Neural cell (in vitro differentiated cells): Measurements from ENCODE around the gene MSI2. TPM values are rescaled to one million over a fixed set of nuclear protein-coding genes. Genes with fewer than 3 reads are reported as not detected.

Source experiments
- H2AFZ ChIP-seq: fragments of 200-600, 300-800 bp; sonication (generic), shearing (Covaris generic); 2 replicates; pipeline ENCODE4 v1.6.0; 2014; ENCODE audit warnings: low read depth, mild to moderate bottlenecking, antibody characterized with exemption, low read length, moderate library complexity
- H3F3A ChIP-seq: fragments of 200-600 bp; shearing (Covaris generic); 2 replicates; pipeline ENCODE4 v1.6.1; 2016; ENCODE audit warnings: mild to moderate bottlenecking, moderate library complexity, mixed read lengths, antibody characterized with exemption, low read length; ENCODE audit not compliant: insufficient read depth, poor library complexity, severe bottlenecking
- H3K27ac ChIP-seq: fragments of 200-600, 300-800 bp; sonication (generic), shearing (Covaris generic); 2 replicates; pipeline ENCODE4 v1.5.1; 2014; ENCODE audit warnings: mild to moderate bottlenecking, low read length, moderate library complexity
- H3K27me3 ChIP-seq: fragments of 300-800, 200-600 bp; sonication (generic), shearing (Covaris generic); 2 replicates; pipeline ENCODE4 v1.6.0; 2014; ENCODE audit warnings: mild to moderate bottlenecking, low read depth, low read length, moderate library complexity; ENCODE audit not compliant: insufficient read depth
- H3K36me3 ChIP-seq: fragments of 300-800, 200-600 bp; sonication (generic), shearing (Covaris generic); 2 replicates; pipeline ENCODE4 v1.5.1; 2014; ENCODE audit warnings: mild to moderate bottlenecking, antibody characterized with exemption, low read length, moderate library complexity; ENCODE audit not compliant: insufficient read depth
- H3K4me2 ChIP-seq: fragments of 300-800, 200-600 bp; sonication (generic), shearing (Covaris generic); 2 replicates; pipeline ENCODE4 v1.6.0; 2014; ENCODE audit warnings: mild to moderate bottlenecking, low read length
- H3K4me3 ChIP-seq: fragments of 300-800, 200-600 bp; sonication (generic), shearing (Covaris generic); 2 replicates; pipeline ENCODE4 v1.5.1; 2014; ENCODE audit warnings: mild to moderate bottlenecking, low read length, moderate library complexity
- H3K79me2 ChIP-seq: fragments of 200-600 bp; shearing (Covaris generic); replicated peaks from 2 replicates; pipeline ENCODE4 v1.6.0; 2014; ENCODE audit warnings: mild to moderate bottlenecking, low read length, moderate library complexity; ENCODE audit not compliant: insufficient read depth
- H3K9ac ChIP-seq: fragments of 300-800, 200-600 bp; sonication (generic), shearing (Covaris generic); 2 replicates; pipeline ENCODE4 v1.6.1; 2016; ENCODE audit warnings: mild to moderate bottlenecking, low read length, mixed read lengths
- H3K9me2 ChIP-seq: fragments of 200-600 bp; shearing (Covaris generic); 2 replicates; pipeline ENCODE4 v1.6.1; 2016; ENCODE audit warnings: mild to moderate bottlenecking, low read length, mixed read lengths; ENCODE audit not compliant: insufficient read depth
- H3K9me3 ChIP-seq: fragments of 200-600, 300-800 bp; sonication (generic), shearing (Covaris generic); 2 replicates; pipeline ENCODE4 v1.6.1; 2016; ENCODE audit warnings: mild to moderate bottlenecking, mixed run types, low read length, moderate library complexity, mixed read lengths
- H4K20me1 ChIP-seq: fragments of 200-600 bp; shearing (Covaris generic); 2 replicates; pipeline ENCODE4 v1.6.1; 2016; ENCODE audit warnings: mild to moderate bottlenecking, mixed run types; ENCODE audit not compliant: insufficient read depth
- EP300 ChIP-seq: fragments of 450-650 bp; conservative IDR thresholded peaks from 2 replicates; pipeline ENCODE4 v1.6.1; 2014; ENCODE audit warnings: antibody characterized with exemption, mild to moderate bottlenecking, moderate library complexity; ENCODE audit not compliant: poor library complexity, severe bottlenecking
- EZH2 ChIP-seq: fragments of 200-600, 300-800 bp; shearing (Covaris generic), sonication (generic); IDR thresholded peaks from 2 replicates; pipeline ENCODE4 v1.6.1; 2014; ENCODE audit warnings: antibody characterized with exemption, low read length, borderline replicate concordance, mild to moderate bottlenecking; ENCODE audit not compliant: insufficient read depth, poor library complexity, severe bottlenecking
- MXI1 ChIP-seq: fragments of 450-650 bp; conservative IDR thresholded peaks from 2 replicates; pipeline ENCODE4 v1.6.1; 2014; ENCODE audit warnings: antibody characterized with exemption, mild to moderate bottlenecking; ENCODE audit not compliant: poor library complexity, severe bottlenecking
- POLR2AphosphoS5 ChIP-seq: IDR thresholded peaks from 2 replicates; pipeline ENCODE4 v1.6.1; 2012
- RAD21 ChIP-seq: fragments of 450-650 bp; conservative IDR thresholded peaks from 2 replicates; pipeline ENCODE4 v1.6.1; 2014; ENCODE audit warnings: antibody characterized with exemption, mild to moderate bottlenecking, moderate library complexity
- REST ChIP-seq: IDR thresholded peaks from 2 replicates; pipeline ENCODE4 v1.6.1; 2012; ENCODE audit warnings: borderline replicate concordance
- SMC3 ChIP-seq: fragments of 450-650 bp; conservative IDR thresholded peaks from 2 replicates; pipeline ENCODE4 v1.6.1; 2014; ENCODE audit warnings: antibody characterized with exemption, mild to moderate bottlenecking, moderate library complexity; ENCODE audit not compliant: poor library complexity
- TAF1 ChIP-seq: IDR thresholded peaks from 2 replicates; pipeline ENCODE4 v1.6.1; 2012; ENCODE audit warnings: low read depth
- polyA plus RNA-seq: library from polyadenylated mRNA; depleted of rRNA; stranded (reverse); fragments of >200 nt; gene quantifications from 2 replicates; pipeline ENCODE4 v1.2.3, GENCODE V29; 2014
- TF ChIP-seq, protein P1 (sequence below): fragments of 450-650 bp; IDR thresholded peaks from 2 replicates; pipeline ENCODE4 v1.5.1; 2014; ENCODE audit warnings: antibody characterized with exemption, mild to moderate bottlenecking, moderate library complexity; ENCODE audit not compliant: poor library complexity, severe bottlenecking

The MSI2 gene
- polyA plus RNA-seq, 1 donor from 2014 or later: 61.4 TPM

GRCh38 chr17:57317079-57317478 lies 60.8 kb downstream of the MSI2 start:
- no peak overlapping the region for H3K27ac ChIP-seq
- no peaks in the 10 kb centered on the region for H3K36me3 ChIP-seq
- H2AFZ ChIP-seq: no peak overlapping the region
- H4K20me1 ChIP-seq: no peaks in the 10 kb centered on the region
- no peaks in the 10 kb centered on the region for H3F3A ChIP-seq
- no peaks in the 10 kb centered on the region for H3K9me3 ChIP-seq
- H3K27me3 ChIP-seq: no peaks in the 10 kb centered on the region
- no peak overlapping the region for H3K4me3 ChIP-seq
- peaks cover 65% of the 10 kb centered on the region for H3K79me2 ChIP-seq
- TF ChIP-seq, protein P1, sequence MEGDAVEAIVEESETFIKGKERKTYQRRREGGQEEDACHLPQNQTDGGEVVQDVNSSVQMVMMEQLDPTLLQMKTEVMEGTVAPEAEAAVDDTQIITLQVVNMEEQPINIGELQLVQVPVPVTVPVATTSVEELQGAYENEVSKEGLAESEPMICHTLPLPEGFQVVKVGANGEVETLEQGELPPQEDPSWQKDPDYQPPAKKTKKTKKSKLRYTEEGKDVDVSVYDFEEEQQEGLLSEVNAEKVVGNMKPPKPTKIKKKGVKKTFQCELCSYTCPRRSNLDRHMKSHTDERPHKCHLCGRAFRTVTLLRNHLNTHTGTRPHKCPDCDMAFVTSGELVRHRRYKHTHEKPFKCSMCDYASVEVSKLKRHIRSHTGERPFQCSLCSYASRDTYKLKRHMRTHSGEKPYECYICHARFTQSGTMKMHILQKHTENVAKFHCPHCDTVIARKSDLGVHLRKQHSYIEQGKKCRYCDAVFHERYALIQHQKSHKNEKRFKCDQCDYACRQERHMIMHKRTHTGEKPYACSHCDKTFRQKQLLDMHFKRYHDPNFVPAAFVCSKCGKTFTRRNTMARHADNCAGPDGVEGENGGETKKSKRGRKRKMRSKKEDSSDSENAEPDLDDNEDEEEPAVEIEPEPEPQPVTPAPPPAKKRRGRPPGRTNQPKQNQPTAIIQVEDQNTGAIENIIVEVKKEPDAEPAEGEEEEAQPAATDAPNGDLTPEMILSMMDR: no peak
- TF ChIP-seq MXI1: no peak
- no peak for TF ChIP-seq REST
- TF ChIP-seq SMC3: no peak
- TF ChIP-seq RAD21: no peak
- no peak for TF ChIP-seq TAF1
- no peak for TF ChIP-seq EZH2
- no peak for TF ChIP-seq POLR2AphosphoS5
- TF ChIP-seq EP300: no peak
- no peaks in the 10 kb centered on the region for H3K9me2 ChIP-seq
- H3K9ac ChIP-seq: no peak overlapping the region
- H3K4me2 ChIP-seq: no peak overlapping the region

DNA sequence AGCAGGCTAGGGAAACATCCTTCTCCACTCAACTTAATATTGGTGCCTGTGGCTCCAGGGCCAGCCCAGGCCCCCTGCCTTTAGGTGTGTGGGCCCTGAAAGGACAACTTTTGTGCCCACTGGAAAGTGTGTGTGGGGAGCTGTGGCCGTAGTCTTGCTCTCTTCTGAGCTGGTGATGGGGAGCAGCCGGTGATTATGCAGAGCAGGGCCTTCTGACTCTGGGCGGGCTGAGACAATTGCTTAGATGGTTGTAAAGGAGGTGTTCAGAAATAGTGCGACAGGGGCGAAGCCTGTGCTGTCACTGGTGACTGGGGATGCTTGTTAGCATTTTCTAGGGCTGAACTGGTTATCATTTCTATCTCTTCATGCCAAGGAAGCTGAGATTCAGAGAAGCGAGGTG lies 62.6 kb downstream of the MSI2 start:
- Histone ChIP-seq H4K20me1 (no peaks in the 10 kb centered on the region), H3K4me3 (no peak overlapping the region), H3K9me3 (no peaks in the 10 kb centered on the region), H3K9ac (no peak overlapping the region), H3K79me2 (peaks cover 76% of the 10 kb centered on the region), H3F3A (no peaks in the 10 kb centered on the region), H3K27me3 (no peaks in the 10 kb centered on the region), H2AFZ (no peak overlapping the region), H3K27ac (no peak overlapping the region), H3K36me3 (no peaks in the 10 kb centered on the region), H3K4me2 (no peak overlapping the region), H3K9me2 (no peaks in the 10 kb centered on the region)
- no peak for TF ChIP-seq RAD21
- TF ChIP-seq, protein P1: no peak
